ENCODE measurements around the gene DNAJC12.
"Not testable (repeated sequence)": the region's sequence is repeated elsewhere in the genome, so short reads cannot be mapped to it uniquely, and the experiment has no call there.

DNAJC12 gene

GRCh38 chr10:67858971-67859370, 21.0 kb upstream of the DNAJC12 start:
- H3K27ac Mint-ChIP-seq = no peak overlapping the region
- H3K4me1 Mint-ChIP-seq (ENCODE audit: low read depth) = peaks cover 5% of the 10 kb centered on the region
- H3K36me3 Mint-ChIP-seq (ENCODE audit: low read depth) = no peaks in the 10 kb centered on the region
- no peaks in the 10 kb centered on the region for H3K9me3 Mint-ChIP-seq
- H3K4me3 Mint-ChIP-seq = no peak overlapping the region
- DNase-seq (ENCODE audit: low spot score) = no peak
- H3K27me3 Mint-ChIP-seq (ENCODE audit: low read depth) = no peaks in the 10 kb centered on the region

GRCh38 chr10:67853512-67853911, 15.5 kb upstream of the DNAJC12 start:
- DNase-seq (ENCODE audit: low spot score) = no peak
- peaks cover 3% of the 10 kb centered on the region for H3K36me3 Mint-ChIP-seq (ENCODE audit: low read depth)
- H3K4me1 Mint-ChIP-seq (ENCODE audit: low read depth) = peaks cover 14% of the 10 kb centered on the region
- no peaks in the 10 kb centered on the region for H3K9me3 Mint-ChIP-seq
- H3K27me3 Mint-ChIP-seq (ENCODE audit: low read depth) = no peaks in the 10 kb centered on the region
- no peak overlapping the region for H3K4me3 Mint-ChIP-seq
- no peak overlapping the region for H3K27ac Mint-ChIP-seq

GRCh38 chr10:67852761-67853160, 14.8 kb upstream of the DNAJC12 start:
- no peaks in the 10 kb centered on the region for H3K27me3 Mint-ChIP-seq (ENCODE audit: low read depth)
- no peak overlapping the region for H3K27ac Mint-ChIP-seq
- peaks cover 14% of the 10 kb centered on the region for H3K4me1 Mint-ChIP-seq (ENCODE audit: low read depth)
- DNase-seq (ENCODE audit: low spot score) = no peak
- H3K36me3 Mint-ChIP-seq (ENCODE audit: low read depth) = peaks cover 3% of the 10 kb centered on the region
- no peaks in the 10 kb centered on the region for H3K9me3 Mint-ChIP-seq
- H3K4me3 Mint-ChIP-seq = no peak overlapping the region

GRCh38 chr10:67851186-67851585, 13.2 kb upstream of the DNAJC12 start:
- Mint-ChIP-seq H3K4me1 (ENCODE audit: low read depth) (peaks cover 15% of the 10 kb centered on the region), H3K9me3 (no peaks in the 10 kb centered on the region), H3K4me3 (peak overlapping the region; percentile 50), H3K27me3 (ENCODE audit: low read depth) (no peaks in the 10 kb centered on the region), H3K36me3 (ENCODE audit: low read depth) (peaks cover 3% of the 10 kb centered on the region), H3K27ac (no peak overlapping the region)
- DNase-seq (ENCODE audit: low spot score) = no peak

GRCh38 chr10:67849331-67850011, 11.5 kb upstream of the DNAJC12 start:
- Mint-ChIP-seq H3K4me3 (peak overlapping the region; percentile 95), H3K27ac (peak overlapping the region; percentile 96), H3K4me1 (ENCODE audit: low read depth) (peaks cover 9% of the 10 kb centered on the region), H3K27me3 (ENCODE audit: low read depth) (no peaks in the 10 kb centered on the region), H3K9me3 (no peaks in the 10 kb centered on the region), H3K36me3 (ENCODE audit: low read depth) (peaks cover 3% of the 10 kb centered on the region)
- peak; percentile 91 for DNase-seq (ENCODE audit: low spot score)

- Mint-ChIP-seq H3K36me3 (ENCODE audit: low read depth) (no peaks in the 10 kb centered on the region), H3K9me3 (peaks cover 4% of the 10 kb centered on the region), H3K4me3 (no peak overlapping the region), H3K4me1 (ENCODE audit: low read depth) (peaks cover 1% of the 10 kb centered on the region), H3K27me3 (ENCODE audit: low read depth) (no peaks in the 10 kb centered on the region), H3K27ac (no peak overlapping the region)
- DNase-seq (ENCODE audit: low spot score) = no peak
These were observed 5.3 kb upstream of the DNAJC12 start for GRCh38 chr10:67843284-67843683.

GRCh38 chr10:67841737-67842136, 3.7 kb upstream of the DNAJC12 start:
- H3K27ac Mint-ChIP-seq = no peak overlapping the region
- H3K36me3 Mint-ChIP-seq (ENCODE audit: low read depth) = no peaks in the 10 kb centered on the region
- H3K4me3 Mint-ChIP-seq = no peak overlapping the region
- H3K27me3 Mint-ChIP-seq (ENCODE audit: low read depth) = no peaks in the 10 kb centered on the region
- H3K4me1 Mint-ChIP-seq (ENCODE audit: low read depth) = peaks cover 5% of the 10 kb centered on the region
- DNase-seq (ENCODE audit: low spot score) = no peak
- peaks cover 4% of the 10 kb centered on the region for H3K9me3 Mint-ChIP-seq

GRCh38 chr10:67839951-67840350, 2.0 kb upstream of the DNAJC12 start:
- H3K4me1 Mint-ChIP-seq (ENCODE audit: low read depth) = peaks cover 5% of the 10 kb centered on the region
- H3K27me3 Mint-ChIP-seq (ENCODE audit: low read depth) = no peaks in the 10 kb centered on the region
- no peak overlapping the region for H3K27ac Mint-ChIP-seq
- DNase-seq (ENCODE audit: low spot score) = no peak
- H3K4me3 Mint-ChIP-seq = no peak overlapping the region
- H3K9me3 Mint-ChIP-seq = peaks cover 4% of the 10 kb centered on the region
- no peaks in the 10 kb centered on the region for H3K36me3 Mint-ChIP-seq (ENCODE audit: low read depth)

GRCh38 chr10:67839511-67839910, 1.5 kb upstream of the DNAJC12 start:
- H3K4me3 Mint-ChIP-seq; H3K9me3 Mint-ChIP-seq; H3K27ac Mint-ChIP-seq; DNase-seq (ENCODE audit: low spot score); H3K27me3 Mint-ChIP-seq (ENCODE audit: low read depth); H3K36me3 Mint-ChIP-seq (ENCODE audit: low read depth); H3K4me1 Mint-ChIP-seq (ENCODE audit: low read depth): not testable (repeated sequence)

- peaks cover 4% of the 10 kb centered on the region for H3K9me3 Mint-ChIP-seq
- no peak for DNase-seq (ENCODE audit: low spot score)
- no peaks in the 10 kb centered on the region for H3K27me3 Mint-ChIP-seq (ENCODE audit: low read depth)
- H3K4me3 Mint-ChIP-seq = no peak overlapping the region
- no peaks in the 10 kb centered on the region for H3K36me3 Mint-ChIP-seq (ENCODE audit: low read depth)
- H3K27ac Mint-ChIP-seq = no peak overlapping the region
- peaks cover 5% of the 10 kb centered on the region for H3K4me1 Mint-ChIP-seq (ENCODE audit: low read depth)
These were observed 1.0 kb downstream of the DNAJC12 start for GRCh38 chr10:67836972-67837371.

GRCh38 chr10:67836488-67836887, 1.5 kb downstream of the DNAJC12 start:
- H3K36me3 Mint-ChIP-seq (ENCODE audit: low read depth) = no peaks in the 10 kb centered on the region
- no peaks in the 10 kb centered on the region for H3K27me3 Mint-ChIP-seq (ENCODE audit: low read depth)
- no peak overlapping the region for H3K4me3 Mint-ChIP-seq
- no peak overlapping the region for H3K27ac Mint-ChIP-seq
- no peak for DNase-seq (ENCODE audit: low spot score)
- H3K4me1 Mint-ChIP-seq (ENCODE audit: low read depth) = peaks cover 5% of the 10 kb centered on the region
- H3K9me3 Mint-ChIP-seq = peaks cover 4% of the 10 kb centered on the region

GRCh38 chr10:67835541-67836394, 2.2 kb downstream of the DNAJC12 start:
- H3K27ac Mint-ChIP-seq; H3K36me3 Mint-ChIP-seq (ENCODE audit: low read depth); DNase-seq (ENCODE audit: low spot score); H3K9me3 Mint-ChIP-seq; H3K4me1 Mint-ChIP-seq (ENCODE audit: low read depth); H3K4me3 Mint-ChIP-seq; H3K27me3 Mint-ChIP-seq (ENCODE audit: low read depth): not testable (repeated sequence)

- no peaks in the 10 kb centered on the region for H3K9me3 Mint-ChIP-seq
- no peak for DNase-seq (ENCODE audit: low spot score)
- no peak overlapping the region for H3K4me3 Mint-ChIP-seq
- H3K27me3 Mint-ChIP-seq (ENCODE audit: low read depth) = no peaks in the 10 kb centered on the region
- H3K36me3 Mint-ChIP-seq (ENCODE audit: low read depth) = no peaks in the 10 kb centered on the region
- H3K4me1 Mint-ChIP-seq (ENCODE audit: low read depth) = peaks cover 5% of the 10 kb centered on the region
- H3K27ac Mint-ChIP-seq = no peak overlapping the region
These were observed 3.6 kb downstream of the DNAJC12 start for GRCh38 chr10:67834375-67834774.

GRCh38 chr10:67827811-67828210, 10.2 kb downstream of the DNAJC12 start:
- no peak overlapping the region for H3K4me3 Mint-ChIP-seq
- peaks cover 2% of the 10 kb centered on the region for H3K4me1 Mint-ChIP-seq (ENCODE audit: low read depth)
- no peaks in the 10 kb centered on the region for H3K9me3 Mint-ChIP-seq
- H3K27ac Mint-ChIP-seq = no peak overlapping the region
- no peak for DNase-seq (ENCODE audit: low spot score)
- H3K36me3 Mint-ChIP-seq (ENCODE audit: low read depth) = no peaks in the 10 kb centered on the region
- H3K27me3 Mint-ChIP-seq (ENCODE audit: low read depth) = no peaks in the 10 kb centered on the region
